Hepatocyte (in vitro differentiated cells): ENCODE measurements around the gene NEDD4L.

ENCODE experiments used
- CTCF ChIP-seq: fragments of 200-600 bp; sonication (generic); IDR thresholded peaks from 2 replicates; pipeline ENCODE4 v1.5.1; 2016; ENCODE audit warnings: antibody characterized with exemption, mild to moderate bottlenecking; ENCODE audit not compliant: poor library complexity
- EZH2 ChIP-seq: fragments of 200-600 bp; sonication (generic); IDR thresholded peaks from 2 replicates; pipeline ENCODE4 v1.6.1; 2016; ENCODE audit warnings: antibody characterized with exemption, mild to moderate bottlenecking, borderline replicate concordance
- EZH2phosphoT487 ChIP-seq: fragments of 200-600 bp; sonication (generic); IDR thresholded peaks from one replicate; pipeline ENCODE4 v1.6.1; 2018; ENCODE audit warnings: antibody characterized with exemption, mild to moderate bottlenecking, low read depth, moderate library complexity; ENCODE audit not compliant: unreplicated experiment, severe bottlenecking

DNA sequence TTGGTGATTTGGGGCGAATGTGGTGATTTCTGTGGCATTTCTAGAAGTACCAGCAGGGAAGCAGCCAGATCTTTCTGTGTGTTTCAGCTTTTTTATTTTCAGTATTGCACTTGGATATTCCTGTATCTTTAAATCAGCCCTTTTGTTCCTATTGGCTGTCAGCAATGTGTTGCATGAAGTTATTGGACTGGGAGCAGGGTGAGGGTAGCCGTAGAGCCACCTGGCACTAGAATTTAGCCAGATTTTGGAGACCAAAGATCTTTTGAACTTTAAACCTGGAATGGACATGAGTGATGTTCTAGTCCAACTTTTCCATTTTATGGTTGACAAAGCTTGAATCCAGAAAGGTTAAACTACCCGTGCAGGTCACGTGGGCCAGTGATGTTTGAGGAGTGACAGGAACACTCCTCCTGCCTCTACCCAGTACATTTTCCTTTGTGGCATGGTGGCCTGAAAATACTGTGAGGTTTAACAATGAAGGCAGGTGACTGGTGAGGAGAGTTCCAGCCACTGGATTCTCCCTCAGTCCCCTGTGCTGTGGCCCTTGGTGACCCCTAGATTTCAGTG is 122.3 kb downstream of the NEDD4L start:
- TF ChIP-seq CTCF (no peak), EZH2 (no peak), EZH2phosphoT487 (no peak)
